HG03196 (cell line): ENCODE results near the gene FAM110D.

Source experiments
- ATAC-seq: cut with Tn5 transposase; IDR thresholded peaks from one replicate; pipeline ENCODE4 v1.9.1; 2021; ENCODE audit not compliant: unreplicated experiment

The FAM110D gene

DNA sequence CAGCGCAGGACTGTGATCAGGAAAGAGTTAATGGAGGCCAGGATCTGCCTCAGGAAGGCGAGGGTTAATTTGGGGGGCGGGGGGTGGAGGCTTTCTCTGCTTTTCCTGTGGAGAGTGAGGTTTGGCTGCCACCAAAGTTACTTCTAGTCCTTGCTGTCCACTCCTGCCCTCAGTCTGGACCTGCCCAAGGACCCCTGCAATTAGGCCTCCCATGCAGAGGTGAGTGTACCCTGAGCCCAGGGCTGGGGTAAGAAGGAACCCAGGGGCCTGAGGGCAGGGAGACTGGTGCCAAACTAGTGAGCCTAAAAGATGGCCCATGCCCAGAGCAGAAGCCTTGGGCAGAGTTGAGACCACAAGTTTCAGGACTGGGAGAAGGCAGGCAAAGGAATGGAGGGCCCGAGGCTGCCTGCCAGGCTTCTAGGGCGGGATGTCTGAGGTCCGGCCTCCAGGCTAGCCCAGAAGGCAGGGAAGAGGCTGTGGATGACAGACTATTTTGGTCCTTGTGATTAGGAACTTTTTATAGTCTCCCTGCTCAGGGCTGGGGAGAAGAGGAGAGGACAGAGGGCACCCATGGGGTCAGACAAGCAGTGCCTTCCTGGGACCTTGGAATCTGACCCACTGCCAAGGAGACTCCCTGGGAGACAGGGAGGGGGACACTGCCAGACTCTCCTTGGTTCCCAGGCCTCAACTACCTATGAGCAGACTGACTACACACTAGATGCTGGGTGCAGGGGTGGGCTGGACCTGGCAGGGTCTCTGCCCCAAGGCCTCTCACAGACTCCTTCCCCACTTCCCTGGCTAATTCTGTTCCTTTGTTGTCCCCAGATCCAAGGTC, at the start of gene FAM110D:
Gene FAM110D, plus strand, starts transcription at position 172 of the 835 bp plus-strand sequence. CDS start 2,213 bp downstream, outside the sequence.
- no peak for ATAC-seq

DNA sequence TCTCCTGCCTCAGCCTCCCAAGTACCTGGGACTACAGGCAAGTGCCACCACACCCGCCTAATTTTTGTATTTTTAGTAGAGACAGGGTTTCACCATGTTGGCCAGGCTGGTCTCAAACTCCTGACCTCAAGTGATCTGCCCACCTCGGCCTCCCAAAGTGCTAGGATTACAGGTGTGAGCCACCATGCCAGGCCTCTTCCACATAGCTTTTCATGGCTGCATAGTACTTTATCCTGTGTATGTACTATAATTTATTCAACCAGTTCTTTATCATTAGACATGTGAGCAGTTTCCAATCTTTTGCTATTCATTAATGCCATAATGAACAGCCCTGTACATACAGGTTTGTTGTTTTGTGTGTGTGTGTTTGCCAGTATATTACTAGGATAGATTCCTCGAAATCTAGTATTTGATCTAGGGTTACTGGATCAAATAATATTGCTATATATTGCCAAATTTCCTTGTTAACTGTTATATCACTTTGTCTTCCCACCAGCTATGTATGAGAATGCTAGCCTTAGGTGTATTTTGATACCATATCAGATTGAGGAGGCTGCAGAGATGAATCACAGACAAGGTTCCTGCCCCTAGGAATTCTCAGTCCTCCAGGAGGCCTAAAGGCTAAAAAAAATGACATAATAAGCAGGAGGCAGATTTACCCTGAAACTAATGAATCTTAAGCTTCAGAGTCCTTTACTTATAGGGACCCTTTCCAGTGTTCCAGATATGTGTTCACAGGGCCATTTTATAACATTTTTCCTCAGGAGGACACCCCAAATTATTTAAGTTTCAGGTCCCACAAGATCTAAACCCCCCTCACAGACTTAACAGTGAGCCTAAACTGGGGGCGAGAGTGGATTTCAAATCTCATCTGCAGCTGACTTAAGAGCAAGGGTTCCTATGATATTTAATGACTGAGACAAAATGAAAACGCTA, 49.4 kb upstream of the FAM110D start:
- no peak for ATAC-seq

DNA sequence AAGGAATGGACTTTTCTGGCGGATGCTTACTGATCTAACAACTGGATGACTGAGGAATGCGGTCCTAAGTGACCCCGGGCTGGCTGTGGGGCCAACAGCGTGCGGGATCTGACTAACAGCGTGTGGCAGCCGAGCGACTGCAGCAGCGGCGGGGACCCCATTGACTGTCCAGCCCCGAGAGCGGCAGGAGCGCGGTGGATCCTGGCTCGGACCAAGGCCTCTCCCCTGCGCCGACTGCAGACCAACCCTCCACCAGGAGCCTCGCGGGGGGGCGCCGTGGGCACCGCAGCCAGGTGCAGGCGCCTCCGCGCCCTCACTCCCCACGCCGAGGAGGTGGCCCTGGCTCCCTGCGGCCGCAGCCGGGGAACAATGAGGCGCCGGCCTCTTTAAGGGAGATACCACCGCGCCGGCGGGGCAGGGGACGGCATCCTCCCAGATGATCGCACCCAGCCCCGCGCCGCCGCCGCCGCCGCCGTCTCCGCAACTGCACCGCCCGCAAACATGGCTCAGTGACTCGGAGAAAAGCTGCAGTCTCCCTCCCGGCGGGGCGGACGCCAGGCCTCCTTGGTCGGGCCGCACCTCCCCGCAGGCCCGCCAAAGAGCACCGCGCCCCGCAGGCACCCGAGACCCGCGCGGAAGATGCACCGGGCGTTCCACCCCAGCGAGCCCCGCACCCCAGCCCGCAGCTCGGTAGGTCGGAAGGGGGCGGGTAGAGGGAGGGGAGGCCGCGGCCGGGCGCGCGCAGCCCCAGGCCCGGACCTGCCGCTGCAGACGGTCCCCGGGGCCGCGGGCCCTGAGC, 47.9 kb upstream of the FAM110D start:
- ATAC-seq: peak; percentile 54

DNA sequence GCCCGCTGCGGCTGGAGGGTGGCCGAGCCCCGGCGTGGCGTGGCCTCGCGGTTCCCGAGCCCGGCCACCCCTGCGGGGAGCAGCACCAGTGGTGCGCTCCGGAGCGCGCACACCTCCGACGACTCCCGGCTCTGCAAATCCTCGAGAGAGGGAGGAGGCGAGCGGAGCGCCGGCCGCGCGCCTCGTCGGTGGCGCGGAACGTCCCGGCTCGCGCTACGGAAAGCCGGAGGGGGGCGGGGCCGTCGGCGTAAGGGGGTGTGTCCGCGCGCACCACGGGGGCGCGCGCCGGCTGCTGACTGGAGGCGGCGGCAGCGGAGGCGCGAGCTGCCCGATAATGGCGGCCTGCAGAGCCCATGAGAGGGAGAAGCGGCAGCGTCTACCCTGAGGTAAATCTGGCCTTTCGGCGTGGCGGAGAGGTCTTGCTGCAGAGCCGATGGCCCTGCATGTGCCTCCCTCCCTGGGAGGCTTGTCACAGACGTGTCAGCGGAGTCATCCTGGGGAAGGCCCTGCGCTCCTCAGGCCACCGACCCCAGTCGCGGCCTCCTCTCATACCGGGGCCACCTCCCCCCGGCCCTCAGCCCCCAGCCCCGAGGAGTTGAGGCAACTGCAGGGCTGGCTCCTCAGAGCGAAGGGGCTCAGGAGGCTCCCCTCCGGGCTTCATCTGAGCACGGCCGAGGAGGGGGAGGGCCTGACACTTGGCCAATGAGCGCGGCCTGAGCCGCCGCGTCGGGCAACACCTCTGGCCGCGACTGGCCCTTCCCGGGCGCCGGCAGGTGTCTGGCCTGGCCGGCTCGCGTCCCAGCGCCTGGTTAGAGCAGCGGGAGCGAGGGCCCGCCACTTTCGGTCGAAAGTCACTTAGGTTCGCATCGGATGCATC, 47.1 kb upstream of the FAM110D start, which contains the start of gene PDIK1L:
Gene PDIK1L, plus strand, starts transcription at position 295 of the 877 bp plus-strand sequence. CDS start 2,485 bp downstream, outside the sequence.
- ATAC-seq: peak; percentile 67

GRCh38 chr1:26112407-26112775, 46.5 kb upstream of the FAM110D start:
- no peak for ATAC-seq

DNA sequence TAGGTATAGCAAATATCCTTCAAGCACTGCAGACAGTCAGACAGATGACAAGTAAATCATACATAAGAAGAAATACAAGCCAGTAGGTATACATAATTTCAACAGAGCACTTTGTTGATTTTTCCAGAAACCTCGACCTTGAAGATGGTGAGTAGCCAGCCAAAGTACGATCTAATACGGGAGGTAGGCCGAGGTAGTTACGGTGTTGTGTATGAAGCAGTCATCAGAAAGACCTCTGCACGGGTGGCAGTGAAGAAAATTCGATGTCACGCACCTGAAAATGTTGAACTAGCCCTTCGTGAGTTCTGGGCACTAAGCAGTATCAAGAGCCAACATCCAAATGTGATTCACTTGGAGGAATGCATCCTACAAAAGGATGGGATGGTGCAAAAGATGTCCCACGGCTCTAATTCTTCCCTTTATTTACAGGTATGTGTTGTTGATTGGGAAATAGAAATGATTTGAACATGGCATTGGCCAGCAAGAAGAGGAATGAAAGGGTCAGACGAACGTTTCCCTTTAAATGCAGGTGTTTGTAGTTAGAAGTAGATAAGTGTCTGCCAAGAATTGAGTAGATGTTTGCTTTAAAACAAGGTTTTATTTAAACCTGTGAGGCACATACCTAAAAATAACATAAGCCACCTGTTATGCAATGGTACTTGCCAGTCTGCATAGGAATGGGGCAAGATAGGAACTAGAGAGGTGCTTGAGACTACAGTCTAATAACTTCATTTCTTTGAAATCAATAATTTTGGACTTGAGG, 44.5 kb upstream of the FAM110D start:
- no peak for ATAC-seq

DNA sequence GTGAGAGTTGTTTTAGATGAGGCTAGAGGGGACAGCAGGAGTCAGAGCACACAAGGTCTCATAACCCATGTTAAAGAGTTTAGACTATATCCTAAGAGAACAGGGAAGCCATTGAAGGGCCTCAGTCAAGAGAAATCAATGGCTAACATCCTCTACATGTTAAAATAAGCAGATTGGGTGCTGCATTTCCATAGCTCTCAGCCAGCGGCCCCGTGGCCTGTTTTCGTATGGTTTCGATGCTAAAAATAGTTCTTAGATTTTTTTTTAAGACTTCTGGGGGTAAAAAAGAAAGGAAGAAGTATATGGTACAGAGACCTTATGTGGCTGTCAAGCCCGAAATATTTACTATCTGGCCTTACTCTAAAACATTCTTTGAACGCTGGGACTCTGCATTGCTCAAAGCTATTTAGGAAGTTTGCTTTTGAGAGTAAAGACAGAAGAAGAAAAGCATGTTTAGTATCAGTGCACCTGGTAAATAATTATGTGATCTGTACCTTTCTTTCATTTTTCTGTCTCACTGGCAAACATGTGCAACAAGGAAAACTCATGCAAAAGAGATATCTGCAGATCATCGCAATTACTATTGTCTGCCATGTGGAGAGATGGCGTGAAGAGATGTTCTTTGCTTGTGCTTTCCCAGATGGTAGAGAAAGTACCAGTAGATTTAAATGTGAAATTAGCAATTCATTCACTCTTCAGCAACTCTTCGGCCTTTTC, 38.8 kb upstream of the FAM110D start:
- no peak for ATAC-seq

- no peak for ATAC-seq
These were observed 36.8 kb upstream of the FAM110D start for GRCh38 chr1:26121854-26122773.

- no peak for ATAC-seq
These were observed 35.6 kb upstream of the FAM110D start for GRCh38 chr1:26122988-26123973.

DNA sequence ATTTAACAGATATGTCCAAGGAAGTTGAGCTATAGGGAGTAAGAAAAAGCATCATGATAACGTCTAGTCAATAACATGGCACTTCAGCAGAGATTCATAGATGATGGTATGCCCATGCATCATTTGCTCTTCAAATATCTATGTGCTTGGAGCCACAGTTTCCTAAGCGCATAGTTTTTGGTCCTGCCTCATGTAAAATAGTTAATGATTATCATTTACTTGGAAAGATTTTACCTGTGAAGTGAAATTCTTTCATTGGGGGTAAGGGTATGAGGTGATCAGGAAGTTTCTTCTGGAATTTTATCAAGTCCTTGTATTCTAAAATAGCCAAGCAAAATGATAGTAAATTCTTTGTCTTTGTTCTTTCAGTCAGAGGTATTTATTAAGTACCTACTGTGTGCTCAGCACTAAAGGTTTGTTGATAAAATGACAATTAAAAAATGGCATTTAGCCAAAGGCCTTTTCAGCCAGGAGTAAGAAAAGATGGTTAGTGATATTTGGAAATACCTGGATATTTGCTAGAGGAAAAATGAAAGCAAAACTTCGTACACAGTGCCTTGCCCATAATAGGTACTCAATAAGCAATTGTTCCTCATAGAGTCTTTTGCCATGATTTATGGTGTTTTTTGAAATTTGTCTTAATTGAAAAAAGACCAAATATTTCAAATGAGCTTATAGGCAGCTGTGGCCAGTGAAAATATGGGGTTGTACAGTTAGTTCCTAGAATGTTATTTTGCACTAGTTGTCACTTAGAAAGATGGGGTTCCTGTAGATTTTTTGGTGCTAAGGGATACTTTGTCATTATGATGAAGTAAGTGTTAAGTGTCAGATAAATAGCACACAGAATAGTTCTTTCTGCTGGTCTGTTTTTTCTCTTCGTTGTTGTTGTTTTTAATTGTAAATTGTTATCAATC, 34.2 kb upstream of the FAM110D start:
- no peak for ATAC-seq

DNA sequence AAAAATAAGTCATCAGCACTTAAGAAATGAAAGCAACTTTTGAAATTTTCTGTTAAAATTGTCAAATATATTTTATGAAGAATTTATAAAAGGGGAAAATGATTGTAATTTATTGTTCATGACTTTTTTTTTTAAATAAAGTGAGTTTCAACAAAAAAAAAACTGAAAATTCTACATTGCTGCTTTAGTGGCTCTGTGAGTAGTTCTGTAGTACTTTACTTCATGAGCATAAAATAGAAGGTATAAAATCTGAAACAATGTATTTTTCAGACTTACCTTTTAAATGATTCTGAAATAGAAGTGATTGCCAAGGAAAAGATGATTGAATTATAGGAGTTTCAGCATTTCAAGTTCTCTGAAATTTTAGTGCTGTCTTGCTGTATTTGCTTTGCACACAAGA, 33.5 kb upstream of the FAM110D start:
- no peak for ATAC-seq

DNA sequence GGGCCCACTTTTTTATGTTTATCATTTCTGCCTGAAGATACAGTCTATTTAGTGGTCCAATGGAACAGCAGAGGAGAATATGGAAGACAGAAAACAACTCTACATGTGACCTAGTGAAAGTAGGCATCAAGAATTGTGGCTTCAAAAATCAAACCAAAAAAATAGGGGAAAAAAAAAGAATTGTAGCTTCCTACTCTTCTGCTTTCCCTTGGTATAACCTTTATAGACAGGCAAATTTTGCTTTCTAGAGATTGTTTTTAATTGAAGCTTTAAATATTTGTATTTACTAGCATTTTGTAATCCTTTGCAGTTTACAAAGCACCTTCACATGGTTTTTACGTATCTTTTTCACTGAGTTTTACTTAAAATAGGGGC, 32.9 kb upstream of the FAM110D start:
- ATAC-seq: no peak

GRCh38 chr1:26126321-26127084, 32.4 kb upstream of the FAM110D start:
- no peak for ATAC-seq
